NB4 (cell line): ENCODE measurements around the gene SMIM1.

ENCODE experiments used
- MYC ChIP-seq: IDR thresholded peaks from 2 replicates; pipeline ENCODE4 v1.6.1; 2011; ENCODE audit warnings: low read depth, low read length
- POLR2A ChIP-seq: IDR thresholded peaks from 2 replicates; pipeline ENCODE4 v1.6.1; 2011; ENCODE audit warnings: mild to moderate bottlenecking; ENCODE audit not compliant: insufficient read length; ENCODE audit errors: extremely low read depth
- TF ChIP-seq, protein P1 (sequence below): IDR thresholded peaks from one replicate; pipeline ENCODE4 v1.5.1; 2012; ENCODE audit warnings: low read depth, low read length
- TF ChIP-seq, protein P2 (sequence below): IDR thresholded peaks from 2 replicates; pipeline ENCODE4 v1.6.1; 2011; ENCODE audit warnings: low read depth, low read length

GRCh38 chr1:3777078-3777547 lies 4.6 kb downstream of the SMIM1 start:
- TF ChIP-seq, protein P1, sequence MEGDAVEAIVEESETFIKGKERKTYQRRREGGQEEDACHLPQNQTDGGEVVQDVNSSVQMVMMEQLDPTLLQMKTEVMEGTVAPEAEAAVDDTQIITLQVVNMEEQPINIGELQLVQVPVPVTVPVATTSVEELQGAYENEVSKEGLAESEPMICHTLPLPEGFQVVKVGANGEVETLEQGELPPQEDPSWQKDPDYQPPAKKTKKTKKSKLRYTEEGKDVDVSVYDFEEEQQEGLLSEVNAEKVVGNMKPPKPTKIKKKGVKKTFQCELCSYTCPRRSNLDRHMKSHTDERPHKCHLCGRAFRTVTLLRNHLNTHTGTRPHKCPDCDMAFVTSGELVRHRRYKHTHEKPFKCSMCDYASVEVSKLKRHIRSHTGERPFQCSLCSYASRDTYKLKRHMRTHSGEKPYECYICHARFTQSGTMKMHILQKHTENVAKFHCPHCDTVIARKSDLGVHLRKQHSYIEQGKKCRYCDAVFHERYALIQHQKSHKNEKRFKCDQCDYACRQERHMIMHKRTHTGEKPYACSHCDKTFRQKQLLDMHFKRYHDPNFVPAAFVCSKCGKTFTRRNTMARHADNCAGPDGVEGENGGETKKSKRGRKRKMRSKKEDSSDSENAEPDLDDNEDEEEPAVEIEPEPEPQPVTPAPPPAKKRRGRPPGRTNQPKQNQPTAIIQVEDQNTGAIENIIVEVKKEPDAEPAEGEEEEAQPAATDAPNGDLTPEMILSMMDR, result no peak
- TF ChIP-seq POLR2A (no peak), MYC (no peak)
- TF ChIP-seq, protein P2, sequence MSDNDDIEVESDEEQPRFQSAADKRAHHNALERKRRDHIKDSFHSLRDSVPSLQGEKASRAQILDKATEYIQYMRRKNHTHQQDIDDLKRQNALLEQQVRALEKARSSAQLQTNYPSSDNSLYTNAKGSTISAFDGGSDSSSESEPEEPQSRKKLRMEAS, result no peak
